Activated T-helper 1 cell treated with Interleukin-2 at 50 U/mL for 16 hours (primary cell): ENCODE results near the gene APCDD1.
"Not testable (repeated sequence)": the region's sequence is repeated elsewhere in the genome, so short reads cannot be mapped to it uniquely, and the experiment has no call there.

ENCODE experiments used
- DNase-seq: peaks from one replicate; pipeline ENCODE4 v3.0.0-alpha.2; 2020; ENCODE audit warnings: low read depth

APCDD1 gene

DNA sequence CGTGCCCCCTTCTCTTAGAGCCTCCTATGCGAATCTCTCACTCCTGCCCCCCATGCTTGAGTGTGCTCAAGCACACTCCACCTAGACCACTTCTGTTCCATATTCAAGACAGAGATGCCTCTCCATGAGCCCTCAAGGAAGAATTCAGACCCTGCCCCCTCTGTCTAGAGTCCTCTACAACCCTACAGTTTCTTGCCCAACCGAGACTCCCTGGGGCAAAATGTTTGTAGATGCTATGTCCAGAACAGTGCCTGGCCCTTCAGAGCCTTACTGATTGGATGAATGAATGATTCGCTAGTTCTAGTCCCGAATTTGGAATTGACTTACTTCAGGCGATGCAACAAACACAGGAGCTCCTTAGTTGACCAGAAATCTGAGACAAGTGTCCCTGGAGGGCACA, 8.7 kb downstream of the APCDD1 start:
- DNase-seq: no peak

DNA sequence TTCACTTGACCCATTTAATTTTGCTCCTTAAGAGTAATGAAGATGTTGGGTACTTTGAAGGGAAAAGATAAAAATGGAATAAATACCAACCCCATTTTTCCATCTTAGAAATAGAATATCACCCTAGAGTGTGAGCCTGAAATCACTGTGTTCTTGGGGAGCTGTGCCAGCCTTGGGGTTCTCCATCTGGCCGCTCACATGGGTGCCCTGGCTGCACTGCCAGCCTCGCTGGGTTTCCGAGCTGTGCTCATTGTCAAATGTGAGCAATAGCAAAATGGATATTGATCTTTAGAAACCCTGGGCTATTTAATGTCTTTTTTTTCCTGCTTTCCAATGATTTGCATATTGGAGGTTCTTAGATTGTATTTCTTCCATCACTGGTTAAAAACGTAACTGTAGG, 9.3 kb downstream of the APCDD1 start:
- no peak for DNase-seq

DNA sequence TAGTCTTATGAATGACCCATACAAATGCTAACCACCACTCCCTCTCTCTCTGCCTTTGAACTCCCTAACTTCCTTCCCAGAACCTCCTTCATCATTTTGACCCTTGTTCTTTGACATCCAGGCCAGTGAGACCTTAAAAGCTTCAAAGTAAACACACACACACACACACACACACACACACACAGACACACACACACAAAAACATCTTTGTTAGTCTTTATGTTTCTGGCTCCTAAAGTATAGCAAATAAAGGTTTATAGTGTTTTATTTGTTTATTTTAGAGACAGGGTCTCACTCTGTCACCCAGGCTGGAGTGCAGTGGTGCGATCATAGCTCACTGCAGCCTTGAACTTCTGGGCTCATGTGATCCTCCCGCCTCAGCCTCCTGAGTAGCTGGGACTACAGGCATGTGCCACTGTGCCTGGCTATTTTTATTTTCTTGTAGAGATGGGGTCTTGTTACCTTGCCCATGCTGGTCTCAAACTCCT, 9.8 kb downstream of the APCDD1 start:
- DNase-seq: not testable (repeated sequence)

DNA sequence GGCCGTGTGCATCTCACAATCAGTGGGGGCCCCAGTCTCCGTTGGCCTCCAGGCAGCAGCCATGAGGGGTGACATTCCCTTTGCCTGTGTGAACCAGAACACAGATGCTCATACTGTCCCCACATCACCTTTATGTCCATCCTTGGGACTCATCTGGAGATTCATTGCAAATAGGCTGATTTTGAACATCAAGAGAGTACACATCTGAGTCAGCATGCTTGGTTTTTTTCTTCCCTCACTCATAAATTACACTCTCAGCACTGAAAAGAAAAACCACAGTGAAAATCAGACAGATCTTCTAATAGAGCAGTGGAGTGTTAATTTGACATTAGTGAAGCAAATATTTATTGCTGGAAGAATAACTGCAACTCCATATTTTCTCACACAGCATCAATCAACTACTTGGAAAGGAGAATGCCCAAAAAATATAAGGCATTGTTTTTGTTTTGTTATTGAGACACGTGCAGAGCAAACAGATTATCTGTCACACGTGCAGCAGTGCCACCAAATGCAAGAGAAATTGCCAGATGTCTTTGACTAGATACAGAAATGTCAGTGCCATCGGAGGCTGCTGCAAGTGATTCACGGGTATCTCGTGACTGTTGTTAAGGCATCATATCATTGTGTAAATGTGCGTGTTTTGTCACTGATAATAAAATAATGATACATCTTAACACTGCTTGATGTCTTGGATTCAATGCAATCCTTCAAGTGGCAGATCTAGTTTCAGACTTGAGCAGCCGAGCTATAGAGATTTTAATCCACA, 10.9 kb downstream of the APCDD1 start:
- no peak for DNase-seq

DNA sequence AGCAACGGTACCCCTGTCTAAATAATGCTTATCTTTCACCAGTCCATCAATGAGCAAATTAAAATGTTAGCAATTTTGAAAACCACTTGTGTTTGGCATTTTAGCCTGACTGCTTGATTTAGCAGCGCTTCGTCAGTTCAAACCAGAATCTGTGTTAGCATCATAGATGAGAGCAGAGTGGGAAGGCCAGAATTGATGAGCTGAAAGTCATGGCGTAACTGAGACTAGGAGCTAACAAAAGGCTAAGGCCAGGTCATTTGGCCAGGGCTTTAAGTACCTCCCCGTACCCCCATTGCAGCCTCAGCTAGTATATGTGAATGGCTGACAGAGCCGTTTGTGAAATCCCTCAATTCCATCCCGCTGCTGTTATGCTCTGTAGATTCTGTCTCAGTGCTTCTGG, 16.0 kb downstream of the APCDD1 start:
- DNase-seq: no peak

DNA sequence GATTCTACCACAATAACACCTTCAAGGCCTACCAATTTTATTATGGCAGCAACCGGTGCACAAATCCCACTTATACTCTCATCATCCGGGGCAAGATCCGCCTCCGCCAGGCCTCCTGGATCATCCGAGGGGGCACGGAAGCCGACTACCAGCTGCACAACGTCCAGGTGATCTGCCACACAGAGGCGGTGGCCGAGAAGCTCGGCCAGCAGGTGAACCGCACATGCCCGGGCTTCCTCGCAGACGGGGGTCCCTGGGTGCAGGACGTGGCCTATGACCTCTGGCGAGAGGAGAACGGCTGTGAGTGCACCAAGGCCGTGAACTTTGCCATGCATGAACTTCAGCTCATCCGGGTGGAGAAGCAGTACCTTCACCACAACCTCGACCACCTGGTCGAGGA, 17.1 kb downstream of the APCDD1 start:
- DNase-seq: no peak

DNA sequence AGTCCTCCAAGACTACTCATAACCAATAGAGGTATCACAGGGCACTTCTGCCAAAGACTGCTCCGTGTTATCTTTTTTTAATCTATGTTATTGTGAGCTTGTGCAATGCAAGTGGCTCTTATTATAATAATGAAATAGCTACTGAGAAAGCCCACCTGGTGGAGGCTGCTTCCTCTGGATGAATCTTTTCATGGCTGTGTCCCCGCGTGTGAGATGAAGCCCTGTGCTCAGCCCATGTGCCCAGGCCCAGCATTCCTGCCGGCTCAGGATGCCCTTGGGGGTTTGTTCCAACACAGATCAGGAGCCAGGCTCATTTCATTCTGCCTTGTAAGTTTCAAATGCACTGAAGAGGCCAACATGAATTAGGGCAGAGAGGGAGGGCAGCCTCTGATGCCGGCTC, 18.7 kb downstream of the APCDD1 start:
- DNase-seq: no peak

DNA sequence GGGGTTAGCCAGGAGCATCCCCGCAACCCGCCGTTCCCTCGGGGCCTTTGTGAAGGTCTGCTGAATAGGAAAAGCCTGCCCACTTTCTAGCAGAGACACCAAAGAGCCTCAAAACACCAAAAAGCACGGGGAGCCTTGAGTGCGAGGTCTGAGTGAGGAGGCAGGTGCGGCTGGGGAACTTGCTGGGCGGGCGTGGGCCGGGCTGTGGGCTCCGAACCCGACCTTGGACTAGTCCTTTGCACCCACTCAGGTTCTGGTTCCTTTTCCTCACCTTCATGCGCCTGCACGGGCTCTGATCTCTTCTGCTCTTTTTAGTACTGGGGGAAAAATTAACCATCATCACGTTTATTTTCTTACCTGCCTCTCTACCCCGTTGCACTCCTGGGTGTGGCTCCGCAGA, 19.9 kb downstream of the APCDD1 start:
- no peak for DNase-seq

DNA sequence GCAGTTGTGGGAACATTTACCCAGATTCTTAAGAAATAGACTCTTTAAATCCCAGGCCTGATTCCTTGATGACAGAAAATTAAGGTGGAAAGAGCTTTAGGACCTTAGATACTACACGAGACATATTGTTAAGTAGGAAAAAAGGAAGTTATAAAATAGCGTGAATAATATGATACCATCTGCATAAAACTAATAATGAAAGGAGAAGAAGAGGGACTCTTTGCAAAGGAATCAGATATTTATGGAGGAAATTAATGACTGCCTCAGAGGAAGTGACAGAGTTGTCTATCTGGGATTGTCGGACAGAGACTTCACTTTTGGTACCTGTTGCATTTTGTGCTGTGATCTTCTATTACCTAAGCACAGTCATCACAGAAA, 20.8 kb downstream of the APCDD1 start:
- DNase-seq: no peak

DNA sequence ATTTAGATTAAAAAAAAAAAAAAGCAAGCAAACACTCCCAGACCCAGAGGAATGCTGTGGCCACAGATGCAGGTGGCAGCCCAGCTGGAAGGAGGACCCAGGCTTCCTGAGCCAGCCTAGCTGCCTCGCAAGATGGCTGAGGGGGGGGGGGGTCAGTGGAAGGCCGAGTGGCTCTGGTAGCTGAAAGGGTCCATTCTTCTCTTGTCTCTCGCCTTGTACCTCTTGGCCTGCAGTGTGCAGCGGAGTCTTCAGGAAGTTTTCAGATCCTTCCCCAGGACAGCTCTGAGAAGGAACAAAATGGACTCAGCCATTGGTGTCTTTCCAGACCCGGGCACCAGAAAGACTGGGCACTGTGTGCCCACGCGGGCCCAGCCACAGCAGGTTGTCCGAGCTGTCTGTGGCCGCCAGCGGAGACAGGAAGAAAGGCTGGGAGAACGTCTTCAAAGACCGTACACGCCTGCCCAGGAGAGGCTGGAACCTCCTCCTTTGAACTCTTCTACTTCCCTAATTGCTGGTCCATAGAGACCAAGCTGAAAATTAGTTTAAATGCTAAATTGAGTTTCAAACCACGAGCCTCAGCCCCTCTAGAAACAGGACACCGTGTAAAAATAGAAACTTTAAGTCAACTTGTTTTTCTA, 21.3 kb downstream of the APCDD1 start:
- DNase-seq: no peak

DNA sequence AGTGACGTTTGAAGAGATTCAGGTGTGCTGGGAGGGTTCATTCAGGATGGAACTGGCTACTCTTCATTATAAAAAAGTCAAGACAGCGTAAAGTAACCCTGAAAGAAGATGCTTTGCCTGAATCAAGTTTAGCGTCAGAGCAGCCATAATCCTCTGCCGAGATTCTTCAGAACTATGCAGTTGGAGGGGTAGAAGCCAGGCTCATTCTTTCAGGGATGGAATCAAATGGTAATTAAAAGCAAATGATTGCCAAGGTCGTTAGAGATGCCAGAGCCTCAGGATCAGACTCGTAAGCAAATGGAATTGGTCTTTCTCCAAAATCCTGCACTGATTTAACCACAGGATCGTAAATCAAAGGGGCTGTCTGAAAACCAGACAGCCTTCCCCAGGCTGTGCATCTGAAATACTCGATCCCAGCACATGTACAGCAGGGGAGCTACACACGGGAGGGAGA, 21.9 kb downstream of the APCDD1 start:
- DNase-seq: no peak

DNA sequence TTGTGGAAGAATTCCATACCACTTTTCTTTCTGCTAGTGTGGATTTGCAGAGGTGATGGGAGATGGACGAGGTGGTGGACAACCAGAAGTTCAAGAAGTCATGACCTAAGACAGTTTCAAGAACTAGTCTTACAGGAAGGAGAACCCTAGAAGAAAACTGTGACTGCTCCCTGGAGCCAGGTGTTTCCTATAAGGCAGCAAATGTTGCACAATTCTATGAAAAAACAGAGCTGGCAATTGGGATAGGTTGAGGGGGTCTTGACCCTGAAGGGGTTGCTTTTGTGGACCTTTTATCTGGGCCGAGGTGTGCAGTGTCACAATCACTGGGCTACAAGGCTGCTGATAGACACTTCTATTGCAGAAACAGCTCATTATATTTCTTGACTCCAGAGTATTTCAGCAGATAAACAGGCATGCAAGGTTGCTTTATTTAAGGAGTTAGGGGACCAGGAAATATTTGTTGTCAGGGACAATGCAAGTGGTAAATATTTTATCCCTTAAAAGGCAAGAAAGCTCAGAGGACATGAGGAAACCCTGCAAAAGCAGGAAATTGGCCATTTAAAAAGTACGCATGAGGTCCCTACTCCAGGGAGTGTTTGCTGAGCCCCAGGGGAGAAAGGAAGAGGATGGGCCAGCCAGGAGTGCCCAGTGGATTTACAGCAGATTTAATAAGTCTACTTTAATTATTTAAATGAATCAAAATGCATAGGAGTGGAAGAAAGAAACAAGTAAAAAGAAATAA, 22.9 kb downstream of the APCDD1 start:
- no peak for DNase-seq

DNA sequence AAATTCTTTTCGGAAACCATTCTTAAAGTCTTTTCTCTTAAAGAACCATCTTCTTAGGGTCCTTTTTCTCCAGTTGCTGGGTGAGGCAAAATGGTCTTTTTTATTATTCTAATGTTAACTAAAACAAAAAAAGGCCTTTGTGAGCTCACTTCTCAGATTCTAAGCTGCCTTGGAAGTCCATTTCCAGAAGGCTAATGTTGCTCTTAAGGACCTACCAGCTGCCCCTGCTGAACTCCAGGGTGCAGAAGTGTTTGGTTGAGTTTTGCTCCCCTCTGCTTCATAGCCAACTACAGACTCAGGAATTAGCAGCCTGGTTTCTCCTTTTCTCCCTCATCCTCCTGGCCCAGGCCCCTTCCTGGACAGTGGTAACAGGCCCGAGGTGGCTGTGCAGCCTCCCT, 23.4 kb downstream of the APCDD1 start:
- DNase-seq: no peak

DNA sequence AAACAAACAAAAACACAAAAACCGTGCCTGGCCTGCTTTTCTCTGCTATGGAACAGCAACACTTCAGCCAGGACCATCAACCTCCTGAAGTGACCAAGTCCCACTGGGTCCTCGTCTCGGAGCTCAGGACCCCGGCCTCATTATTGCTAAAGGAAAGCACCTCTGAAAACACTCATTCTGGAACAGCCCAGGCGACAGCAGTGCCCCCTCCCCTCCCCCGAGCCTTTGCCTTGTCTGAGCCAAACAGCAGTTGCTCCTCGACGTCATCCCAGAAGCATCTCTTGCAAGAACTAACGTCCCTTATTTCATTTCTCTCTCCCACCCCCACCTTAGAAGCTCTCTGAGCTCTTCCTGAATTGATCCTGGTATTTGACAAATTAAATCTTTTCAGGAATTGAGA, 27.4 kb downstream of the APCDD1 start:
- no peak for DNase-seq

DNA sequence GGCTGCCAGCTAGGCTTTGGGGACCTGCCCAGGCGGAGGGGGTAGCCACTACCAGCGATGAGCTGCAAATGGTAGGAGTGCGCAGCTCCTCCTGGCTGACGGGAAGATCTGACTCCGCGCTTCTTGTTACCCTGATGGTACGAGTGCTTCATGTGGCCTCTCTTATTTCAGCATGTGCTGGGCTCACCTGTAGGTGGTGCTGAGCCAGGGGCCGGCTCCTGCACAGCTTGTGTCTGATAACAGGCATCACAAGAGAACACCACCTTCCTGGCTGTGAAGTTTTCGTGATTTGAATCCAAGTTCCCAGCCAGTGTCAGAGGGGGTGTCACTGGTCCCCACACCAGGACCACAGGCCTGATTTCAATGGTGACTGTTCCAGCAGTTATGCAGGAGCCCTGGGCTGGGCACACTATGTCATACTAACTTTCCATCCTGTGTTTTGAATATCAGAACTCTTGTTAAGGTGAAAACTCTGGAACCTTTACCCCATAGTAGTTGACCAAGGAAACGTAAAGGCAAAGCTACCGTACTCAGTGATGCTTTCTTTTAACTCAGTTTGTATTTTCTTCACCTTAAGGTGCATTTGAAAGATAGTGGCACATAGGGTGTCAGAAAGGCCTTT, 28.0 kb downstream of the APCDD1 start:
- DNase-seq: no peak

DNA sequence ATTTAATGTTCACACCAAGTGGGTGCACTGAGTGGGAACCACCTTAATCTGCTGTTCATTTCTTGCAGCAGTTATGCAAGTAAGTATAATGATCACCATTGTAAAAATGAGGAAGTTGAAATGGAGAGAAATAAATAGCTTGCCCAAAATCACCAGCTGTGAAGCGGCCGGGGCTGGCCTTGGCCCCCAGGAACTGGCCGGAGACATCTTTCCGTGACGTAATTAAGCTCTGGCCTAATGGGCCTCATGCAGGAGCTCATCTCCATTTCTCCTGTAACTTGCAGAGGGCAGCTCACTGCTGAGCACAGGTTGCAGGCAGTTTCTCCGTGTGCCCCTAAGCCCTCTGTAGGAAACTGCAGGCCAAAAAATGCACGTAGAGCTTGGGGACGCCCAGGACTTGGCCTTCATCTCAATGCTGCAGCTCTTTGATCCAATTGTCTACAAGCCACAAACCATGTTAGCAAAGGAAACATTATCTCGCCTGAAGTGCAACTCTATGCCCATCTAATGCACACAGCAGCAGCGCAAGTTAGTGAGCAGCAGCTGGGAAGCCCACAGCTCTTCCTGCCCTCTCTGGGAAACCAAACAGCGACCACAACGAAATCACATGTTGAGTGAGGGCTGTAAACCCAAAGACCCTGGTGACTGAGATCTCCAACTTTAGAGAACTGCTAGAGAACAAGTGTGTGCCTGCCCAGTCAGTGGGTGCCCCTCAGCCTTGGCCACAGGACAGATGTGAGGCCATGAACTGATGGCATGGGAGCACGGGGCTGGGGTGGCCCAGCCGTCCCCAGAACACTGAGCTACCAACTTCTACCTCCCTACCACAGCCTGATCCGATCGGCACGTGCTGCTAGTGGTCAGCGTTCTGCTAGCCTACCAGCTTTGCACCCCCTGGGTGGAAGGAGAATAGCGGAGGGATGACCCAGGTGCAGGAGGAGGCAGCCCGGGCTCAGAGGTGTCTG, 28.8 kb downstream of the APCDD1 start:
- no peak for DNase-seq

DNA sequence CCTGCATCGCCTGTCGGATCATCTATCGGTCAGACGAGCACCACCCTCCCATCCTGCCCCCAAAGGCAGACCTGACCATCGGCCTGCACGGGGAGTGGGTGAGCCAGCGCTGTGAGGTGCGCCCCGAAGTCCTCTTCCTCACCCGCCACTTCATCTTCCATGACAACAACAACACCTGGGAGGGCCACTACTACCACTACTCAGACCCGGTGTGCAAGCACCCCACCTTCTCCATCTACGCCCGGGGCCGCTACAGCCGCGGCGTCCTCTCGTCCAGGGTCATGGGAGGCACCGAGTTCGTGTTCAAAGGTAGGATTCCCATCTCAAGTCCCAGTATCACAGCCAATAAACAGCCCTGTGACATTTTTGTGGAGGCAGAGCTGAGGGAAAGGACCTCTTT, 31.0 kb downstream of the APCDD1 start:
- no peak for DNase-seq

DNA sequence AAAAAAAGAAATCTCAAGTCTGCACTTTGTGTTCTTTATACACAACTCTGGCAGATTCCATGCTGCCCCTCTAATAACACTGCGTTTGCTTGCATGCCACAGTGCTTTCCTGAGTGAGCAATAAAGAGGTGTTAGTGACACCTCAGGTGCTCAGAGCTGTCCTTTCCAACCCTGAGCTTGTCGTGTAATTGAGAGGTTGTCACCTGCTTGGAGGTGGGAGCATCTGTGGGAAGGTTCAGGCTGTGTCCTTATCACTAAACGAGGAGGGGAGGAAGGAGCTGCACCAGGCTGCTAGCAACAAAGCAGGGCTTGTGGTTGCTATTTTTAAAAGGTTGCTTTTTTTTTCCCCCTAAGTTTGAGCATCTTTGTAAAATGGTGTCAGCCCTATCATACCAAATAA, 31.9 kb downstream of the APCDD1 start:
- no peak for DNase-seq

DNA sequence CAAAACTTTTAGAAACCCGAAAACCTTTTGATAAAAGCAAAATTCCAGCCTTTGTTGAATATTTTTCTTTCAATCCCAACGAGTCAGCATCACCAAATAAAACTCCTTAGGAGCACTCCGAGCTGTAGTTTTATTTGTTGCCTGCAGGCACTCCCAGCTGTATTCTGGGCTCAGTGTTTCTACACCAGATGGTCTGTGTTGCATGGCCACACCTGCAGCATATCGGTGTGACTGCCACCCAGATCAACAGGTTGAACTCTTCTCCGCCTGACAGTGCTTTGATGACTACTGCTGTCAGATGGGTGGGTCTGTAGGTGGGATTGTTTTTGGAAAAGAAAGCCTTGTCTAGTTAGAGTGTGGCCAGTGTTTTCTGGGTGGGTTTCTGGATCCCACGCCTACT, 32.7 kb downstream of the APCDD1 start:
- DNase-seq: no peak

DNA sequence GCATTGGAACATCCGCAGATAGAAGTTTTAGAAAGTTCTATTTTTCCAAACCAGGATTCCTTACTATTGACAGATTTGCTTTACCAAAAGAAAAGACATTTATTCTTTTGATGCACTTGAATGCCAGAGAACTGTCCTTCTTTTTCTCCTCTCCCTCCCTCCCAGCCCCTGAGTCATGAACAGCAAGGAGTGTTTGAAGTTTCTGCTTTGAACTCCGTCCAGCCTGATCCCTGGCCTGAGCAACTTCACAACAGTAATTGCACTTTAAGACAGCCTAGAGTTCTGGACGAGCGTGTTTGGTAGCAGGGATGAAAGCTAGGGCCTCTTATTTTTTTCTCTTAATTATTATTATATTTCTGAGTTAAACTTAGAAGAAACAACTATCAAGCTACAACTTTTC, 33.6 kb downstream of the APCDD1 start:
- DNase-seq: no peak

DNA sequence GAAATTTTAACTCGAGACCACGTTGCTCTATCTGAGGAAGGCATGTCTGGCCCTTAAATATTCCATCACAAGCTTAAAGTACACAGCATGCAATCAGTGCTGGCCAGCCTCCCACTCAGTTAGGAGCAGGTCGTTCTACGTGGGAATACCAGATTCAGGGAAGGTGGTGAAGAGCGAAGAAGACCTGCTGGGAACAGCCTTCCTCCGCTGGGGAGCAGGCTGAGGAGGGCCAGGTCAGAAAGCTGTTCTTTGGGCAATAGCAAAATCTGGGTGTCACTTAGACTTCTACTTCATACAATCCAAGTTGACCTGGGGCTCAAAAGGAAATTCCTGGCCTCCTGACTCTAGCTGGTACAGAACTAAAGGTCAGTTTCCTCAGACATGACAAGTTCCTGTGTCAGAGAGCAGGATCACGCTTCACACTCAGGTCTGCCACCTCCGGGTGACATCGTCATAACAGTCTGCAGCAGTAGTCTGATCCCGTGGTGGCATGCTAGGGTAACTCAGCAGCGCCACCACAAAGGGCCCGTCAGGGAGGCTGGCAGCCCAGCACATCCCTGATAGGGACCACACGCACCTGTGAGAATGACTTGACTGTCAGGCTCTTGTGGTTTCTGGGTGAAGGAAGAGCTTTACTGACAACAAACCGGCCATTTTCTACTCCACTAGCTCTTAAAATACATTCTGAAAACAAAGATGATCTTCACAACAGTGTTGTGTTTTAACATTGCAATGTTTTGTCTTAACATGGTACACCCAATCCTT, 36.1 kb downstream of the APCDD1 start:
- peak; percentile 21 for DNase-seq
